Forelimb muscle (tissue), 1 donor: ENCODE data around the gene GJA8. TPM values are rescaled to one million over a fixed set of nuclear protein-coding genes. Genes with fewer than 3 reads are reported as not detected.
"Not testable (repeated sequence)": the region's sequence is repeated elsewhere in the genome, so short reads cannot be mapped to it uniquely, and the experiment has no call there.

Experiments
- DNase-seq: peaks from one replicate; pipeline ENCODE4 v3.0.0-alpha.2; 2013; ENCODE audit warnings: low read depth
- polyA plus RNA-seq: library from polyadenylated mRNA; unstranded; fragments of 120-200 nt; gene quantifications from one replicate; pipeline ENCODE4 v1.2.1, GENCODE V29; 2013; ENCODE audit not compliant: insufficient read length

GJA8 gene
- polyA plus RNA-seq, 1 donor: not detected

- not testable (repeated sequence) for DNase-seq
Observed at GRCh38 chr1:147927689-147928088, 25.1 kb downstream of the GJA8 start.

- DNase-seq: peak; percentile 60
Observed at GRCh38 chr1:147928236-147929132, 25.9 kb downstream of the GJA8 start, which contains the start of gene GPR89B. GPR89B (plus strand) TSS chr1:147928420; CDS start chr1:147928537, 117 bp downstream.

GRCh38 chr1:147931137-147931536 is 28.5 kb downstream of the GJA8 start:
- DNase-seq: not testable (repeated sequence)

- DNase-seq: not testable (repeated sequence)
Observed at GRCh38 chr1:147935296-147935695, 32.7 kb downstream of the GJA8 start.

GRCh38 chr1:147940456-147940855 is 37.9 kb downstream of the GJA8 start:
- not testable (repeated sequence) for DNase-seq

GRCh38 chr1:147942563-147942962 is 40.0 kb downstream of the GJA8 start:
- DNase-seq: not testable (repeated sequence)

- DNase-seq: not testable (repeated sequence)
Observed at GRCh38 chr1:147949517-147949916, 46.9 kb downstream of the GJA8 start.

Other genes starting within 250 kb of the GJA8 start
- gene ACP6, start 232.3 kb upstream of the GJA8 start, polyA plus RNA-seq: 8.7 TPM
- 15.8 TPM for gene GJA5, start 142.2 kb upstream of the GJA8 start, polyA plus RNA-seq
- 23.4 TPM for gene GPR89B, start 25.6 kb downstream of the GJA8 start, polyA plus RNA-seq
- 15.1 TPM for gene NBPF11, start 249.5 kb downstream of the GJA8 start, polyA plus RNA-seq